ENCODE measurements around the gene INTS6.

- no peak for TF ChIP-seq CTCF (IDR thresholded peaks at IDR 0.05)
- TF ChIP-seq POLR2A (IDR thresholded peaks at IDR 0.05), result no peak
Measured at GRCh38 chr13:51342706-51343105, 110.1 kb downstream of the INTS6 start.
